Calu3 (cell line): ENCODE data around the gene SRSF10. TPM values are rescaled to one million over a fixed set of nuclear protein-coding genes. Genes with fewer than 3 reads are reported as not detected.
A peak's percentile ranks its signal among the peaks of the same experiment; 100 is the strongest.

ENCODE experiments used
- BruUV-seq: library from RNA; stranded (reverse); fragments of 400-500 nt; replicated peaks from 2 replicates; lab custom pipeline; 2021; lab: Mats Ljungman, UMichigan
- CTCF ChIA-PET: fragments of 300-600 bp; sonication (Branson Sonifier 250); formaldehyde crosslinking; loops from one replicate; lab custom pipeline; 2022; ENCODE audit warnings: antibody characterized with exemption; lab: Charles Lee
- DNase-seq: peaks from one replicate; pipeline ENCODE4 v3.0.0; 2022
- H3K27ac Mint-ChIP-seq: one replicate; pipeline ENCODE4 v1.8.0; 2022; ENCODE audit warnings: mixed read lengths; ENCODE audit not compliant: unreplicated experiment
- H3K27me3 Mint-ChIP-seq: one replicate; pipeline ENCODE4 v1.8.0; 2022; ENCODE audit warnings: mixed read lengths; ENCODE audit not compliant: unreplicated experiment
- H3K36me3 Mint-ChIP-seq: one replicate; pipeline ENCODE4 v1.8.0; 2022; ENCODE audit warnings: mild to moderate bottlenecking, moderate library complexity, mixed read lengths; ENCODE audit not compliant: insufficient read depth, unreplicated experiment
- H3K4me1 Mint-ChIP-seq: one replicate; pipeline ENCODE4 v1.8.0; 2022; ENCODE audit warnings: mild to moderate bottlenecking, low read depth, mixed read lengths; ENCODE audit not compliant: unreplicated experiment
- H3K4me3 Mint-ChIP-seq: one replicate; pipeline ENCODE4 v1.8.0; 2022; ENCODE audit warnings: mild to moderate bottlenecking, low read depth, moderate library complexity, mixed read lengths; ENCODE audit not compliant: unreplicated experiment
- H3K9me3 Mint-ChIP-seq: one replicate; pipeline ENCODE4 v1.8.0; 2022; ENCODE audit warnings: low read depth, mixed read lengths; ENCODE audit not compliant: unreplicated experiment
- intact Hi-C: fragments of 100-400 bp; cut with micrococcal nuclease; formaldehyde crosslinking; loops from one replicate; pipeline ENCODE4 v1.10.0; 2022; ENCODE audit not compliant: unreplicated experiment
- total RNA-seq: library from RNA; stranded (reverse); gene quantifications from 2 replicates; pipeline ENCODE4 v1.2.3, GENCODE V29; 2022
- TF ChIP-seq, protein P1 (sequence below): fragments of 200-600 bp; IDR thresholded peaks from one replicate; pipeline ENCODE4 v1.8.0; 2022; ENCODE audit warnings: antibody characterized with exemption; ENCODE audit not compliant: unreplicated experiment

SRSF10 gene
- total RNA-seq, 1 experiment from 2014 or later: 121 TPM

- CTCF ChIA-PET: interaction anchor here (0.8 to 1.9 kb wide), 4 partner anchors 14 to 47 kb away, joined by 3 to 4 read pairs (median 3); partner anchors contain the start of gene PNRC2
- peak; percentile 65 for DNase-seq
- Mint-ChIP-seq H3K9me3 (no peaks in the 10 kb centered on the region), H3K27me3 (no peaks in the 10 kb centered on the region), H3K36me3 (peaks cover 47% of the 10 kb centered on the region), H3K4me3 (peak overlapping the region; percentile 93), H3K27ac (peak overlapping the region; percentile 94), H3K4me1 (peaks cover 28% of the 10 kb centered on the region)
- intact Hi-C loops: loop anchor here (2.0 kb wide), 1 partner anchor 38 kb away; no protein-coding TSS in a partner anchor
- TF ChIP-seq, protein P1, sequence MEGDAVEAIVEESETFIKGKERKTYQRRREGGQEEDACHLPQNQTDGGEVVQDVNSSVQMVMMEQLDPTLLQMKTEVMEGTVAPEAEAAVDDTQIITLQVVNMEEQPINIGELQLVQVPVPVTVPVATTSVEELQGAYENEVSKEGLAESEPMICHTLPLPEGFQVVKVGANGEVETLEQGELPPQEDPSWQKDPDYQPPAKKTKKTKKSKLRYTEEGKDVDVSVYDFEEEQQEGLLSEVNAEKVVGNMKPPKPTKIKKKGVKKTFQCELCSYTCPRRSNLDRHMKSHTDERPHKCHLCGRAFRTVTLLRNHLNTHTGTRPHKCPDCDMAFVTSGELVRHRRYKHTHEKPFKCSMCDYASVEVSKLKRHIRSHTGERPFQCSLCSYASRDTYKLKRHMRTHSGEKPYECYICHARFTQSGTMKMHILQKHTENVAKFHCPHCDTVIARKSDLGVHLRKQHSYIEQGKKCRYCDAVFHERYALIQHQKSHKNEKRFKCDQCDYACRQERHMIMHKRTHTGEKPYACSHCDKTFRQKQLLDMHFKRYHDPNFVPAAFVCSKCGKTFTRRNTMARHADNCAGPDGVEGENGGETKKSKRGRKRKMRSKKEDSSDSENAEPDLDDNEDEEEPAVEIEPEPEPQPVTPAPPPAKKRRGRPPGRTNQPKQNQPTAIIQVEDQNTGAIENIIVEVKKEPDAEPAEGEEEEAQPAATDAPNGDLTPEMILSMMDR: no peak
- TSS peak; percentile 95 for BruUV-seq
Observed at GRCh38 chr1:23980728-23981070, 572 bp upstream of the SRSF10 start.

GRCh38 chr1:23979387-23979880, 693 bp downstream of the SRSF10 start:
- peaks cover 28% of the 10 kb centered on the region for H3K4me1 Mint-ChIP-seq
- H3K4me3 Mint-ChIP-seq: peak overlapping the region; percentile 93
- intact Hi-C loops: no loop called here
- CTCF ChIA-PET: interaction anchor here (0.6 to 1.9 kb wide), 3 partner anchors 13 to 171 kb away, joined by 3 to 4 read pairs (median 3); partner anchors contain the start of gene PNRC2
- no peak for DNase-seq
- peaks cover 53% of the 10 kb centered on the region for H3K36me3 Mint-ChIP-seq
- BruUV-seq: no TSS peak
- TF ChIP-seq, protein P1: no peak
- no peaks in the 10 kb centered on the region for H3K9me3 Mint-ChIP-seq
- H3K27ac Mint-ChIP-seq: peak overlapping the region; percentile 94
- no peaks in the 10 kb centered on the region for H3K27me3 Mint-ChIP-seq

GRCh38 chr1:23978805-23979204, 1.3 kb downstream of the SRSF10 start:
- BruUV-seq: no TSS peak
- TF ChIP-seq, protein P1: no peak
- intact Hi-C loops: no loop called here
- no peak for DNase-seq
- H3K4me1 Mint-ChIP-seq: peaks cover 22% of the 10 kb centered on the region
- CTCF ChIA-PET: no interaction called here
- H3K4me3 Mint-ChIP-seq: peak overlapping the region; percentile 93
- peaks cover 60% of the 10 kb centered on the region for H3K36me3 Mint-ChIP-seq
- H3K9me3 Mint-ChIP-seq: no peaks in the 10 kb centered on the region
- H3K27ac Mint-ChIP-seq: peak overlapping the region; percentile 94
- H3K27me3 Mint-ChIP-seq: no peaks in the 10 kb centered on the region

- no peak for DNase-seq
- Mint-ChIP-seq H3K4me3 (peak overlapping the region; percentile 93), H3K27me3 (no peaks in the 10 kb centered on the region), H3K9me3 (no peaks in the 10 kb centered on the region), H3K4me1 (peaks cover 17% of the 10 kb centered on the region), H3K27ac (peak overlapping the region; percentile 32), H3K36me3 (peaks cover 60% of the 10 kb centered on the region)
- intact Hi-C loops: no loop called here
- TF ChIP-seq, protein P1: no peak
- BruUV-seq: TSS peak; percentile 29
- CTCF ChIA-PET: no interaction called here
Observed at GRCh38 chr1:23977854-23978191, 2.3 kb downstream of the SRSF10 start.
